HUDEP-2 (cell line): Measurements from ENCODE around the gene MELK.

Source experiments
- DNase-seq, 76 experiments: peaks; one replicate each; lab custom pipeline; 2025; ENCODE audit not compliant: unreplicated experiment in 76 of 76; lab: John Stamatoyannopoulos, UW

Gene MELK

GRCh38 chr9:36575411-36575882 is 2.8 kb downstream of the MELK start:
- DNase-seq, result peak in 1 of 76 experiments; percentile 7

- DNase-seq, result no peak
These were observed 4.2 kb downstream of the MELK start for GRCh38 chr9:36576866-36577265.

- DNase-seq, result no peak
These were observed 12.1 kb downstream of the MELK start for GRCh38 chr9:36584620-36585460.

GRCh38 chr9:36590231-36590630 is 17.5 kb downstream of the MELK start:
- no peak for DNase-seq

- peak in 1 of 76 experiments; percentile 12 for DNase-seq
These were observed 20.3 kb downstream of the MELK start for GRCh38 chr9:36592801-36593583.

GRCh38 chr9:36594213-36594612 is 21.5 kb downstream of the MELK start:
- no peak for DNase-seq

- DNase-seq, result peak in 12 of 76 experiments; percentile 4 to 34 (median 16)
These were observed 24.9 kb downstream of the MELK start for GRCh38 chr9:36597412-36598178.

- DNase-seq, result no peak
These were observed 25.6 kb downstream of the MELK start for GRCh38 chr9:36598273-36598672.

GRCh38 chr9:36603006-36603405 is 30.3 kb downstream of the MELK start:
- DNase-seq, result no peak

- DNase-seq, result peak in 1 of 76 experiments; percentile 10
These were observed 36.6 kb downstream of the MELK start for GRCh38 chr9:36609306-36609705.

GRCh38 chr9:36622121-36622520 is 49.4 kb downstream of the MELK start:
- no peak for DNase-seq

GRCh38 chr9:36623280-36623679 is 50.6 kb downstream of the MELK start:
- DNase-seq, result no peak

GRCh38 chr9:36625006-36625615 is 52.4 kb downstream of the MELK start:
- no peak for DNase-seq

- DNase-seq, result peak in 5 of 76 experiments; percentile 3 to 23 (median 9)
These were observed 60.2 kb downstream of the MELK start for GRCh38 chr9:36632892-36633291.

- DNase-seq, result no peak
These were observed 65.0 kb downstream of the MELK start for GRCh38 chr9:36637491-36638270.

GRCh38 chr9:36640771-36641381 is 68.2 kb downstream of the MELK start:
- no peak for DNase-seq

GRCh38 chr9:36642817-36643216 is 70.1 kb downstream of the MELK start:
- no peak for DNase-seq

- no peak for DNase-seq
These were observed 84.1 kb downstream of the MELK start for GRCh38 chr9:36656842-36657241.

GRCh38 chr9:36659500-36659899 is 86.8 kb downstream of the MELK start:
- no peak for DNase-seq
